Epithelial cell of proximal tubule (primary cell): Measurements from ENCODE around the gene CRYBA4. TPM values are rescaled to one million over a fixed set of nuclear protein-coding genes. Genes with fewer than 3 reads are reported as not detected.

Experiments
- DNase-seq: peaks from one replicate; pipeline ENCODE4 v3.0.0-alpha.2; 2011; ENCODE audit warnings: low read depth
- H3K4me3 ChIP-seq: 2 replicates; pipeline ENCODE4 v1.5.1; 2011; ENCODE audit warnings: low read depth, mild to moderate bottlenecking, low read length
- total RNA-seq: library from RNA; depleted of rRNA; stranded (reverse); fragments of >200 nt; gene quantifications from 2 replicates; pipeline ENCODE4 v1.2.3, GENCODE V29; 2015
- TF ChIP-seq, protein P1 (sequence below): conservative IDR thresholded peaks from 2 replicates; pipeline ENCODE4 v1.5.1; 2012; ENCODE audit warnings: low read depth, mild to moderate bottlenecking, low read length

CRYBA4 gene
- total RNA-seq, 1 donor from 2014 or later, result not detected

- no peak for DNase-seq
- TF ChIP-seq, protein P1, sequence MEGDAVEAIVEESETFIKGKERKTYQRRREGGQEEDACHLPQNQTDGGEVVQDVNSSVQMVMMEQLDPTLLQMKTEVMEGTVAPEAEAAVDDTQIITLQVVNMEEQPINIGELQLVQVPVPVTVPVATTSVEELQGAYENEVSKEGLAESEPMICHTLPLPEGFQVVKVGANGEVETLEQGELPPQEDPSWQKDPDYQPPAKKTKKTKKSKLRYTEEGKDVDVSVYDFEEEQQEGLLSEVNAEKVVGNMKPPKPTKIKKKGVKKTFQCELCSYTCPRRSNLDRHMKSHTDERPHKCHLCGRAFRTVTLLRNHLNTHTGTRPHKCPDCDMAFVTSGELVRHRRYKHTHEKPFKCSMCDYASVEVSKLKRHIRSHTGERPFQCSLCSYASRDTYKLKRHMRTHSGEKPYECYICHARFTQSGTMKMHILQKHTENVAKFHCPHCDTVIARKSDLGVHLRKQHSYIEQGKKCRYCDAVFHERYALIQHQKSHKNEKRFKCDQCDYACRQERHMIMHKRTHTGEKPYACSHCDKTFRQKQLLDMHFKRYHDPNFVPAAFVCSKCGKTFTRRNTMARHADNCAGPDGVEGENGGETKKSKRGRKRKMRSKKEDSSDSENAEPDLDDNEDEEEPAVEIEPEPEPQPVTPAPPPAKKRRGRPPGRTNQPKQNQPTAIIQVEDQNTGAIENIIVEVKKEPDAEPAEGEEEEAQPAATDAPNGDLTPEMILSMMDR, result no peak
- H3K4me3 ChIP-seq, result peak overlapping the region; percentile 83
Measured at GRCh38 chr22:26673486-26673885, 51.7 kb downstream of the CRYBA4 start.

DNA sequence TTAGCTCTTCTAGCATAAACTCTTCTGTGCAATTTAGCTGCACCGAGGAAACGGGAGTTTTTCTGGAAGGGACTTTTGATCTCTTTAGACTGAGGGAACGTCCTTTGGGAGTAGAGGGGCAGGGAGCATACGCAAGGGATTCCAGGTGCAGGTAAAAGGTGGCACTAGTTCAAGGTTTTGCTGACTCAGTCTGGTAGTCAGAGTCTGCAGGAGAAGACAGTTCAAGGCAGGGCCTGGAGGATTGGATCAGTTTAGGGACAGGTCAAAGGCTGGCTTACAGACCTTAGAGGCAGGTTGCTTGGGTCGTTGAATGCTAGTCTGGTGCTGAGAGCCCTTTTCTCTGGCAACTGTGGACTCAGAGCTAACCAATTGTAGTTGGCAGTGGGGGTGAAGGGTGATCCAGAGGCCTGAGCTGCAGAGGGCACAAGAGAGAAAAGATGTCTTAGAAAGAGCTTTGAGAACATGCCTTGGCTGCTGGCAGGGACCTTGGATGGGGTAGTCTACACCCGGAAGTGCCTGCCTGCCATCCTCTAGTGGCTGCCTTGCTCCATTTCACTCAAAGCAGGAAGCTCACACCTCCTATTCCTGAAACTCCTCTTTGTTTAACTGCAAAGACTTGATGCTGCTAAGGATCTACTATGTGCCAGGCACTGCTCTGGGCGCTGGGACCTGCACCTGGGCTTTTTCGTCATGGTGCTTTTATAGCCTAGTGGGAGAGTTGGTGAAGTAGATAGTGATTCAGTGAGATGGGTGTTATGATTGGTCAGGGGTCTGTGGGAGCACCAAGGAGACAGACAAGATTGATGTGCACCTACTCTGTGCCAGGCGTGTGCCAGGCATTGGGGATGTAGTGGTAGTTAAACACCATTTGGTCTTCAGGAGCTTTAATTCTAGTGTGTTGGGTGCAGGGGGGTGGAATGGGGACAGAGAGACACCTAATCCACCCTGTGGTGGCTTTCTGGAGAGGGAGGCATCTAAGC is 52.7 kb downstream of the CRYBA4 start:
- no peak for DNase-seq
- TF ChIP-seq, protein P1, result no peak
- peak overlapping the region; percentile 83 for H3K4me3 ChIP-seq

GRCh38 chr22:26675687-26676268 is 54.0 kb downstream of the CRYBA4 start:
- TF ChIP-seq, protein P1, result no peak
- no peak for DNase-seq
- no peak overlapping the region for H3K4me3 ChIP-seq

GRCh38 chr22:26677217-26677616 is 55.5 kb downstream of the CRYBA4 start:
- no peak overlapping the region for H3K4me3 ChIP-seq
- DNase-seq, result no peak
- TF ChIP-seq, protein P1, result no peak

GRCh38 chr22:26679003-26679629 is 57.4 kb downstream of the CRYBA4 start:
- TF ChIP-seq, protein P1, result peak; percentile 96
- no peak for DNase-seq
- H3K4me3 ChIP-seq, result no peak overlapping the region

Other genes starting within 250 kb of the CRYBA4 start
- 7.3 and 10.4 TPM in 2 replicates for gene ASPHD2, start 192.7 kb upstream of the CRYBA4 start, total RNA-seq
- 26.0 and 35.3 TPM in 2 replicates for gene HPS4, start 138.2 kb upstream of the CRYBA4 start, total RNA-seq
- gene SRRD, start 138.1 kb upstream of the CRYBA4 start, total RNA-seq, result 17.1 and 34.1 TPM in 2 replicates
- gene TFIP11, start 109.5 kb upstream of the CRYBA4 start, total RNA-seq, result 17.8 and 26.3 TPM in 2 replicates
- gene TPST2, start 31.8 kb upstream of the CRYBA4 start, total RNA-seq, result 22.5 and 26.3 TPM in 2 replicates
- not detected in 2 replicates for gene CRYBB1, start 3.9 kb upstream of the CRYBA4 start, total RNA-seq
- gene MIAT, start 35.6 kb downstream of the CRYBA4 start, total RNA-seq, result 0.12 and 0.14 TPM in 2 replicates